Nucleus accumbens (tissue), 56 donors: ENCODE results near the gene ENTREP3.
"Not testable (repeated sequence)": the region's sequence is repeated elsewhere in the genome, so short reads cannot be mapped to it uniquely, and the experiment has no call there.

ENCODE experiments used
- DNase-seq, 56 donors: peaks; one replicate each; lab custom pipeline; 2025; lab: John Stamatoyannopoulos, UW

Gene ENTREP3

DNA sequence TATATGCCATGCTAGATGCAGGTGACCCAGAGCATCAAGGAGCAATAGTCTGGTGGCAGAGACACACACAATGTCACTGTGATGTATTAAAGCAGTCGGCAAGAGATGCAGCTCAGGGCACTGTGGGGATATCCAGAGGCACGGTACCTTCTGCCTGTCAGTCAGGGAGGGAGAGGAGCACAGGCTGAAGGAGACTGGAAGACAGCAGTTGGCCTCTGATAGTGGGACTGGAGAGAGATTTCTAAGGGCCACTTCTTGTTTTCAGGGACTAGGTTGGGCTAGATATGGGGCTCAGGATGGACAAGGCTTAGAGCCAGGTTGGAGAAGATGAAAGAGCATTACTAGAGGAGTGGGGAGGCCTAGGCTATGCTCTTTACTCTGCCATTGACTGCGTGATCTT, 24.0 kb downstream of the ENTREP3 start:
- not testable (repeated sequence) for DNase-seq

DNA sequence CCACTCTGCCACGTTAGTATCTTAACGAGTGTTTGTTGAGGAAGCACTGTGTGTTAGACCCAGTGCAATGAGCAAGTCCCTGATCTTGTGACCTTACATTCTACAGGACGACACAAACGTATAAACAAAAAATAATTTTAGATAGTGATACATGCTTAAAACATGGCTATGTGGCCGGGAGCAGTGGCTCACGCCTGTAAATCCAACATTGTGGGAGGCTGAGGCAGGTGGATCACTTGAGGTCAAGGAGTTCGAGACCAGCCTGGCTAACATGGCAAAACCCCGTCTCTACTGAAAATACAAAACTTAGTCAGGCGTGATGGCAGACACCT, 27.2 kb downstream of the ENTREP3 start:
- no peak for DNase-seq

GRCh38 chr1:155227261-155228095, 27.8 kb downstream of the ENTREP3 start:
- DNase-seq, result peak; percentile 82 to 99 (median 97)

- DNase-seq, result peak in 28 of 56 donors; percentile 8 to 70 (median 53)
Measured at GRCh38 chr1:155226910-155227260, 28.4 kb downstream of the ENTREP3 start.

DNA sequence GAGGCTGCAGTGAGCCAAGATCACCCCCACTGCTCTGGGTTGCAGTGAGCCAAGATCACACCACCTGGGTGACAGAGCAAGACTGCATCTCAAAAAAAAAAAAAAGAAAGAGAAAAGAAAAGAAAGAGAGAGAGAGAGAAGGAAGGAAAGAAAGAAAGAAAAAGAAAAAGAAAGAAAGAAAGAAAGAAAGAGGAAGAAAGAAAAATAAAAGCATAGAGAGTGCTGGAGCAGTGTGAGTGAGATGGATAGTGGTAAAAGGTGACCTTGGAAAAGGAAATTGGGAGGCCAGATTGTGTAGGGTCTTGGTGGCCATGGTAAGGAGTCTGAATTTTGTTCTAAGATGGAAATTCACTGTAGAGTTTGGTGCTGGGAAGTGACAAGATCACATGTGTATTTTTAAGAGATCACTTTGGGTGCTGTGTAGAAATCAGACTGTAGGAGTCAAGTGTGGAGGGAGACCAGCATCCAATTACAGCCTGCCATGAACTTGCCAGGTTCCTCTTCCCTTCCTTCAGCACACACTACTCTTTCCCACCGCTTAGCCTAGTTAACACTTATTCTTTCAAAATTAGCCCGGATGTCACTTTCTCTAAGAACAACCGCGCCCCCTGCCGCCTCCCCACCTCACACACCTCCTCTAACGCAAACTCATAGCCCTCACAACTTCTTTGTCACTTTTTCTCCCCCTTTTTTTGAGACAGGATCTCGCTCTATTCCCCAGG, 28.9 kb downstream of the ENTREP3 start:
- peak in 45 of 56 donors; percentile 17 to 80 (median 53) for DNase-seq

- DNase-seq, result not testable (repeated sequence)
Measured at GRCh38 chr1:155225404-155225759, 29.9 kb downstream of the ENTREP3 start.

DNA sequence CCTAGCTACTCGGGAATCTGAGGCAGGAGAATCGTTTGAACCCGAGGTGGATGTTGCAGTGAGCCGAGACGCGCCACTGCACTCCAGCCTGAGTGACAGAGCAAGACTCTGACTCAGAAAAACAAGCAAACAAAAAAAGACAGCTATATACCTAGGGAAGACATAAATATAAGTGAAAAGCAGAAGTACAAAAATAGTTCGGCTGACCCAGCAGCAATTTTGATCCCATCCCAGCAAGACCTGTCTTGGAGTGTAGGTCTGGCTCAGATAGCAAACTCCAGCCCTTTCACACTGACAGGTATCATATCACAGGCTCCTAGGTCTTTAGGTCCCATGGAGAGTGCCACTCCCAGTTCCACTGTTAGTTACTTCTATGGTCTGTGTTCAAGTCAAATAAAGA, 32.2 kb downstream of the ENTREP3 start:
- DNase-seq, result no peak

DNA sequence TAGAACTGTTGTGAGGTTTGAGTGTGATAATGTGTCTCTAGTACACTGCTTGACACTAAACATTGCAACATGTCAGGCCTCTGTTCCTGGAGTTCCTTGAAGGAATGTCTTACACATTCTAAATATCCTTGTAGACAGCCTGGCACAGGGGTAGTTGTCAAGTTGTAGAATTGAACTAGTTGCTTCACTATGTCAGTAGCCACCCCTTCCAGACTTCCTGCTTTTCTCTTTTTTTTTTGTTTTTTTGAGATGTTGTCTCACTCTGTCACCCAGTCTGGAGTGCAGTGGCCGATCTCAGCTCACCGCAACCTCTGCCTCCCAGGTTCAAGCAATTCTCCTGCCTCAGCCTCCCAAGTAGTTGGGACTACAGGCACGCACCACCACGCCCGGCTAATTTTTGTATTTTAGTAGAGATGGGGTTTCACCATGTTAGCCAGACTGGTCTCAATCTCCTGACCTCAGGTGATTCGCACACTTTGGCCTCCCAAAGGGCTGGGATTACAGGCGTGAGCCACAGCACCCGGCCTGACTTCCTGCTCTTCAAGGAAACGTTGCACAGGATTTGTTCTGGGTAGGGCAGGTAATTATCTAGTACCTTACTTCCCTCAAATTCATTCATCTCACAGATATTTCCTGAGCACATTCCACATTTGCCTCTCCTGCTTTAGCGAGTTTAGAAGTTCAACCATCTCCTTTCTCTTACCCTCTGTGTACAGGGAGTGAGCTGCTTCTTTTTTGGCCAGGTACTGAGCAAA, 34.9 kb downstream of the ENTREP3 start:
- not testable (repeated sequence) for DNase-seq

DNA sequence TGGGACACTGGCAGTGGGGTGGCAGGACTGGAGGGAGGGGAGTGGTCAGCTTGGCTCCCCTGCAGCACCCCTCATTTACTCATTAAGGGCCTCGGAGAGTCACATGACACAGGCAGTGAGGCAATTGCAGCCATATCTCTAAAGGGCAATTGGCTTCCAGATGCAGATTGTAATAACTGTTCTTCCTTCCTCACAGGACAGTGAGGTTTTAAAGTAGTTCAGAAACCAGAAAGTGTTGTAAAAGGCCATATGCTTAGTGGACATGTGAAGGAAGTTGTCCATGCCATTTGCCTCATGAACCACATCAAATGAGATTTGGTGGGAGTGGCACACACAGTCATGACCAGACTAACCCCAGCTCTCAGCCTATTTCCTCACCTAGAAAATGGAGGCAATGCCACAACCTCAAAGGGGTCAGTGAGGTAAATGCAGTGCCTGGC, 35.7 kb downstream of the ENTREP3 start:
- DNase-seq, result peak in 44 of 56 donors; percentile 10 to 76 (median 41)

- DNase-seq, result peak in 50 of 56 donors; percentile 7 to 82 (median 56)
Measured at GRCh38 chr1:155218854-155219591, 36.3 kb downstream of the ENTREP3 start.

DNA sequence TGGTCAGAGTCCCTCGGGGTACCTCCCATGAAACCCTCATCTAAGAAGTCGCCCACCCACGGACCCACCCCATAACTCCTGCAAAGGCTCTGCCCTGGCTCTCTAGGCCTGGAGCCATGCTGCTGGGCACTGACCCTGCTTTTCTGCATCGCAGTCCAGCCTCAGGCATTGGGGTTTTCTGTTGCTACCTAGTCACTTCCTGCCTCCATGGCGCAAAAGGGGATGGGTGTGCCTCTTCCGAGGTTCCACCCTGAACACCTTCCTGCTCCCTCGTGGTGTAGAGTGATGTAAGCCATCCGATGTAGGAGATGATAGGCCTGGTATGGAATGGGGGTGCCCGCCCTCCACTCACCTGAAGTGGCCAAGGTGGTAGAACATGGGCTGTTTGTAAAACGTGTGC, 40.6 kb downstream of the ENTREP3 start:
- not testable (repeated sequence) for DNase-seq

GRCh38 chr1:155212051-155212440, 43.2 kb downstream of the ENTREP3 start:
- DNase-seq, result not testable (repeated sequence)

- DNase-seq, result peak in 1 of 56 donors; percentile 28
Measured at GRCh38 chr1:155211381-155212050, 43.8 kb downstream of the ENTREP3 start.

DNA sequence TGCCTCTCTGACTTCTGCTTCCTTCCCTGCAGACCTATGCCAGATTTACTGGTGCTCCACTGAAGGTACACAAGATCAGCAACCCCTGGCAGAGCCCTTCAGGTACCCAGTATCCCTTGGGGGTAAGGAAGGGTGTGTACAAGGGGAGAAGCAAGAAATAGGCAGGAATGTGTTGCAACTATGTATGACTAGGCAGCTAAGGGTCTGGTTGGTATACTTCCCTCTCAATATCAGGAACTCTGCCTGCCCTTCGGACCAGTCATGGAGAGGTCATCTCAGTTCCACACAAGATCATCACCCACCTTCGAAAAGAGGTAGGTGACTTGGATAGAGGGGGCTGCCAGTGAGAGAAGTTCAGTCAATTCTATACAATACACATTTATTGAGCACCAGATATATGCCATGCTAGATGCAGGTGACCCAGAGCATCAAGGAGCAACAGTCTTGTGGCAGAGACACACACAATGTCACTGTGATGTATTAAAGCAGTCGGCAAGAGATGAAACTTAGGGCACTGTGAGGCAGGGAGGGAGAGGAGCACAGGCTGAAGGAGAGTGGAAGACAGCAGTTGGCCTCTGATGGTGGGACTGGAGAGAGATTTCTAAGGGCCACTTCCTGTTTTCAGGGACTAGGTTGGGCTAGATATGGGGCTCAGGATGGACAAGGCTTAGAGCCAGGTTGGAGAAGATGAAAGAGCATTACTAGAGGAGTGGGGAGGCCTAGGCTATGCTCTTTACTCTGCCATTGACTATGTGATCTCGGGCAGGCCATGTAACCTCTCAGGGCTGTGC, 44.8 kb downstream of the ENTREP3 start:
- DNase-seq, result no peak

GRCh38 chr1:155209312-155209721, 46.0 kb downstream of the ENTREP3 start:
- no peak for DNase-seq

DNA sequence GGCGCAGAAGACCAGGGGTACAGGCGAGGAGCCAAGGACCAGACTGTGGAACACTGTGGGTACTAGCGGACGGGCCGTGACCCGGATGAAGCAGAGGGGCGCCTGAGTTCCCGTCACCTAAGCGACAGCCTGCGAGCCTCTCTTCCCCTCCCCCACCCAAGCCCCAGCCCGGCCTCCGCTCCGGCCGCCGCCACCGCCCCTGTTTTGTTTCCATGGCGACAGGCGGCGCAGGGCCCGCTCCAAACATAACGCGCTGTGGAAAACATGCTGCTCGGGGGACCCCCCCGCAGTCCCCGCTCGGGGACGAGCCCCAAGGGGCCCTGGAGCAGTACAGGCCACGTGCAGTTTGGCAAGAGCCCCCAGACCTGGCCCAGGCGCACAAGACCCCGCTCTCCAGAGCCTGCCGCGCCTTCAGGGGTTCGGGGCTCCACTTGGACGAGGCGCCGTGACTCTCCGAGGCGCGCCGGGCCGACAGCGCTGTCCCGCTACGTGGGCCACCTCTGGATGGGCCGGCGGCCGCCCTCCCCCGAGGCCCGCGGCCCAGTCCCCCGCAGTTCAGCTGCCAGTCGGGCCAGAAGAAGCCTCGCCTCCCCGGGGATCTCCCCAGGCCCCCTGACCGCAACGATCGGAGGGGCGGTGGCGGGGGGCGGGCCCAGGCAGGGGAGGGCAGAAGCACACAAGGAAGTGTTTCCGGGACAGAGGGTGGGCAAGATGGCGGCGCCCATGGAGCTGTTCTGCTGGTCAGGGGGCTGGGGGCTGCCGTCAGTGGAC, 46.6 kb downstream of the ENTREP3 start, which contains the start of gene MTX1:
MTX1 (plus strand) TSS at position 155 of the 771 bp plus-strand sequence; CDS start at position 265, 110 bp downstream.
- peak in 55 of 56 donors; percentile 44 to 92 (median 77) for DNase-seq

- DNase-seq, result peak in 43 of 56 donors; percentile 24 to 80 (median 57)
Measured at GRCh38 chr1:155207806-155208540, 47.3 kb downstream of the ENTREP3 start, which contains the start of gene THBS3. TSS of gene THBS3 (minus strand) at chr1:155207897. CDS start at chr1:155207876, 21 bp downstream.
